Stimulated activated naive CD8-positive, alpha-beta T cell treated with anti-CD3 and anti-CD28 coated beads, Interleukin-15, amount 100 ng/mL, for 72 hours (primary cell): ENCODE measurements around the gene AIF1L.
"Not testable (repeated sequence)": the region's sequence is repeated elsewhere in the genome, so short reads cannot be mapped to it uniquely, and the experiment has no call there.

Experiments
- ATAC-seq: fragments of 150-1000 bp; cut with Tn5 transposase; 2 replicates; pipeline ENCODE4 v1.10.0; 2021; ENCODE audit warnings: mild to moderate bottlenecking, moderate library complexity
- DNase-seq, 2 donors: peaks; one replicate each; pipeline ENCODE4 v3.0.0; 2021 to 2022
- H3K27ac Mint-ChIP-seq, 2 donors: one replicate each; pipeline ENCODE4 v1.8.0; 2022; ENCODE audit warnings: mild to moderate bottlenecking in 2 of 2, mixed read lengths in 2 of 2, moderate library complexity in 2 of 2
- H3K27me3 Mint-ChIP-seq: one replicate; pipeline ENCODE4 v1.8.0; 2022; ENCODE audit warnings: mixed read lengths
- H3K4me1 Mint-ChIP-seq: one replicate; pipeline ENCODE4 v1.8.0; 2022; ENCODE audit warnings: mild to moderate bottlenecking, mixed read lengths
- H3K4me3 Mint-ChIP-seq, 2 donors: one replicate each; pipeline ENCODE4 v1.8.0; 2022; ENCODE audit warnings: mild to moderate bottlenecking in 2 of 2, mixed read lengths in 2 of 2, moderate library complexity in 1 of 2
- H3K9me3 Mint-ChIP-seq, 2 donors: one replicate each; pipeline ENCODE4 v1.8.0; 2022; ENCODE audit warnings: mixed read lengths in 2 of 2

The AIF1L gene

GRCh38 chr9:131091352-131091992 is 4.9 kb upstream of the AIF1L start:
- Mint-ChIP-seq H3K27ac (no peak overlapping the region), H3K4me1 (peaks cover 6% of the 10 kb centered on the region), H3K9me3 (no peaks in the 10 kb centered on the region), H3K27me3 (peaks cover 29% of the 10 kb centered on the region), H3K4me3 (no peak overlapping the region)
- DNase-seq, result no peak
- ATAC-seq, result no peak

- Mint-ChIP-seq H3K9me3 (no peaks in the 10 kb centered on the region), H3K4me1 (peaks cover 8% of the 10 kb centered on the region), H3K27me3 (peaks cover 33% of the 10 kb centered on the region), H3K27ac (no peak overlapping the region), H3K4me3 (no peak overlapping the region)
- no peak for ATAC-seq
- DNase-seq, result no peak
Observed at GRCh38 chr9:131092030-131092429, 4.3 kb upstream of the AIF1L start.

DNA sequence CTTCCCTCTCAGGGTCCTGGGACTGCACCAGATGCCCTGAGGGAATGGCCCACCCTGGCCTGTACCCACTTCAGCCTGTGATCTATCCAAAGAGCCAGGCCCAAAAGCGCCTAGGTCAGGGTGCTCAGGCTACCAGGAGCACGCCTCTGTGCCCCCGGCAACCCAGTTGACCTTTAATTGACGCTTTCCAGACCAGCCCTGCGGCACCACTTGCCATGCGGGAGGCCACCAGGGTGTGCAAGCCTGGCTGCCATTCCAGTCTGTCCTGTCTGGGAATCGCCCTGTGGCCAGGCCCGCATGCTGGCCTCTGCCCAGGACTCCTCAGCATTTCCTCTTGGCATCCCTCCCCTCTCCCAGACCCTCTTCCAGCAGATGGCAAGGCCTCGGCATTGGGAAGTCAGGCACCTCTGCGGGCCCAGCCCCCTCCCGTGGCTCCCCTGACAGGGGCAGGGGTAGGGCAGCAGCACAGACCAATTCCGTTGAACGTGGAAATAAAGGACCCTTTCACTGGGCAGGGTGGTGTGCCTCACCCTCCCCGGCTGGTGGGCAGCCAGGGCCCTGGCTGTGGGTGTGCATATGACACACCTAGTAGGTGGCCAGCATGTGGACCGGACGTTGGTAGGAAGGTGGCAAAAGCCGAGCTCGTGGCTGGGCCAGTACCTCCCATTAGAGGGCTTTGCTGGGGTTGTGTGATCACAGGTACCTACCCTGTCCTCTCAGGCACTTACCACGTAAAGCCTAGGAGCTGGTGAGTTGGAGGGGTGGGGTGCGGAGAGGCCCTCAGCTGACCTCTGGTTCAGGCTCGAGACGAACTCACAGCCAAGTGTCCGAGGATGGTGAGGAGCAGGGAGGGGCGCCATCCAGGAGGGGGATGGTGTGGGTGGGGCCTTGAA is 3.5 kb upstream of the AIF1L start:
- H3K9me3 Mint-ChIP-seq, result no peaks in the 10 kb centered on the region
- no peak for ATAC-seq
- no peak for DNase-seq
- H3K4me3 Mint-ChIP-seq, result no peak overlapping the region
- H3K27me3 Mint-ChIP-seq, result peaks cover 41% of the 10 kb centered on the region
- H3K4me1 Mint-ChIP-seq, result peaks cover 14% of the 10 kb centered on the region
- H3K27ac Mint-ChIP-seq, result no peak overlapping the region

DNA sequence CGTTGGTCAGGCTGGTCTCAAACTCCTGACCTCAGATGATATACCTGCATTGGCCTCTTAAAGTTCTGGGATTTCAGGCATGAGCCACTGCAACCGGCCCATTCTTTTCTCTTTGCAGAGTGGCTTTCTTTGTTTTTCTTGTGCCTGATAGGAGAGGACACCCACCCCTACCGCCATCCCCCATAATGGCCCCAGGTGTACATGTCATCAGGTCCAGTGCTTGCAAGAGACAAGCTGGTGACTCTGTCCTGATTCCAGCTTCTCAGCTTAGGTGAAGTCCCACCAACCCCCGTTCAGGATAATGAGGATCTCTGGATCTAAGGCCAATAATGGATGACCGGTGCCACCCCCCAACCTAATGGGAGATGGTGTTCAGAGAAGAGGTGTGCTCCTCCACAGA is 2.3 kb upstream of the AIF1L start:
- no peak overlapping the region for H3K4me3 Mint-ChIP-seq
- no peak overlapping the region for H3K27ac Mint-ChIP-seq
- peaks cover 53% of the 10 kb centered on the region for H3K27me3 Mint-ChIP-seq
- ATAC-seq, result no peak
- no peaks in the 10 kb centered on the region for H3K9me3 Mint-ChIP-seq
- peaks cover 14% of the 10 kb centered on the region for H3K4me1 Mint-ChIP-seq
- DNase-seq, result no peak

- no peak for DNase-seq
- no peak overlapping the region for H3K27ac Mint-ChIP-seq
- no peak overlapping the region for H3K4me3 Mint-ChIP-seq
- no peaks in the 10 kb centered on the region for H3K9me3 Mint-ChIP-seq
- peaks cover 14% of the 10 kb centered on the region for H3K4me1 Mint-ChIP-seq
- no peak for ATAC-seq
- H3K27me3 Mint-ChIP-seq, result peaks cover 58% of the 10 kb centered on the region
Observed at GRCh38 chr9:131094622-131095021, 1.7 kb upstream of the AIF1L start.

DNA sequence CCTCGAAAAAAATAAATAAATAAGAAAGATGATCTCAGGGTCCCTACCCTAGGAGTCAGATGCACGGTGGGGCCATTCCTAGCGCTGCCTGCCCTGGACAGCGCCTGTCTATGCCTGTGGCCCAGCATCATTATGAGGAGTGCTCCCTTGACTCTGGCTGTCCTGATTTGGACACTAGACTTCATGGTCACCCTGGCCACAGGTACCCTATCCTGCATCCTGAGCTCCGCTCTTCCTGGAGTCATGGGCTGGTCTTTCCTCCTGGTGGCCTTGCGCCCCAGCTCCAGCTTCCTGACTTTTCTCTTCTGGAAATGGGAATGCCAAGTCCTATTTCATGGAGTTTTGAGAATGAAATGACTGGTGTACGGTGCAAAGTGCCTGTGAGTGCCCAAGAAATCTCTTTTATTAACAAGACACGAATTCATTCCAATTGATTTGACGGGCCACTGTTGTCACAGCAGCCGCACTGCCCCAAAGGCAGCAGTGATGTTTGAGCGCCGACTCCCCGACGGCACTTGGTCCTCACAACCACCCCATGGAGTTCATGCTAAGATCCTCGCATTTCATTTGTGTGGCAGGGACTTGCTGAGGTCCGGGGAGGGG is 564 bp upstream of the AIF1L start:
- no peak for ATAC-seq
- Mint-ChIP-seq H3K4me3 (peak overlapping the region; percentile 73 to 75), H3K4me1 (peaks cover 14% of the 10 kb centered on the region), H3K27me3 (peaks cover 58% of the 10 kb centered on the region), H3K9me3 (no peaks in the 10 kb centered on the region), H3K27ac (no peak overlapping the region)
- DNase-seq, result no peak

DNA sequence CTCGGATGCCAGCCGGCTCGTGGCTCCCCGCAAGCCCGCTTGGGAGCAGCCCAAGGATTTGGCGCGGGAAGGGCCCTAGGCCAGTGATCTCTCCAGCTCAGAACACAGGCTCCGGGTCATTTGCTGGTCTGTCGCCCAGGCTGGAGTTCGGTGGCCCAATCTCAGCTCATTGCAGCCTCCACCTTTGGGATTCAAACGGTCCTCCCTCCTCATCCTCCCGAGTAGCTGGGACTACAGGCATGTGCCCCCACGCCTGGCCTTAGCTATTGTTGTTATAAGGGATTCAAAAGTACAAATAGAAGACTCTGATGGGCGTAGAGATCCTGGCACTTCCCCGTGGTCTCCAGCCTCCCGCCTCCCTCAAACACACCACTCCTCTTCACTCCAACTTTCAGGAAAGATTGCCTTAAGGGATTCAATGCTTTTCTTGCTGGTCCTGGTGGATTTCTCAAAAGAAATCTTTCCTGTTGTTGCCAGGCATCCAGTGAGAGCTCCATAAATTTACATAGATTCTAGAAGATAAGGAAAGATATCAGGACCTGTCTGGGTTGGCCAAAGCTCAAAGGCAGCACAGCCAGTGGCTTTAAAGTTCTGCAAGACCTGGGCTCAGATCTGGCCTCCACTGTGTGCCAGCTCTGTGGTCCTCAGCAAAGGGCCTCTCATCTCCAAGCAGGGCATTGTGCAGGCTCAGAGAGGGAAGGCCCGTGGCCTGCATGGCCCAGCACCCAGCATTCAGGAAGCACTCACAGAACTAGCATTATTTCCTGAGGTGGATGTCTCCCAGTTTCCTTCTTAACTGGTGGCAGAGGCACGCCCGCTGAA is 1.0 kb downstream of the AIF1L start:
- DNase-seq (no peak), ATAC-seq (no peak)
- Mint-ChIP-seq H3K4me3 (peak overlapping the region; percentile 64 to 68), H3K9me3 (no peaks in the 10 kb centered on the region), H3K4me1 (peaks cover 14% of the 10 kb centered on the region), H3K27ac (no peak overlapping the region), H3K27me3 (peaks cover 58% of the 10 kb centered on the region)

GRCh38 chr9:131097948-131098278 is 1.6 kb downstream of the AIF1L start:
- no peak overlapping the region for H3K27ac Mint-ChIP-seq
- H3K4me3 Mint-ChIP-seq, result peak overlapping the region in 1 of 2 donors; percentile 24
- no peaks in the 10 kb centered on the region for H3K9me3 Mint-ChIP-seq
- H3K27me3 Mint-ChIP-seq, result peaks cover 58% of the 10 kb centered on the region
- no peak for DNase-seq
- ATAC-seq, result no peak
- peaks cover 14% of the 10 kb centered on the region for H3K4me1 Mint-ChIP-seq

DNA sequence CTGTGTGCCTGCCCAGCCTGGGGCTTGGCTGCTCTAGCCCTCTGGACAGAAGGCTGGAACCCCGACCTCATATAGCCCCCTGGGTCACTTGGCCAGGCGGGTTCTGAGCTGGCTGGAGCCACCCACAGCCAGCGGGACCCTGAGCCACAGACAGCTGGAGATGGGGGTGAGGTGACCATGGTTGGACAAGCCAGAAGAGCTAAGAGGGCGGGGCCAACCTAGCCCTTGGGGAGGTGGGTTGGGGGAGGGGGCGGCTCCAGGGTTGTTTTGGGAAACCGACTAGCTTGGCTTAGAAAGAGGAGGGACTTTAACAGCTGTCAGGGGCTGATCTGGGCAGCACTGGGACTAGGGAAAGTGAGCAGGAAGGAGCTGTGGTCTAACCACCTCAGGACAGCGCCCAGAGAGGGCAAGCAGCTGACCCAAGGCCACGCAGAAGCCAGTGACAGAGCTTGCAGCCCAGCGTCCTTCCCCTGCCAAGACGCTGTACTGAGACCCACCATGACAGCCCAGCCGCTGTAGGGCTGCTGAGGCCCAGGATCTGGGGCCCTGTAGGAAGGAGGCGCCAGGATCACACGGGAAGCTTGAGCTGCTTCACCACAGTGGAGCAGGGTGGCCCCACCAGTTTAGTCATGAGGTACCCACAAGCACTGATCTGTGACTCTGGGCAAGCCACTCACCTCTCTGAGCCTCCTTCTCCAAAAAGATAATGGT is 2.2 kb downstream of the AIF1L start:
- Mint-ChIP-seq H3K27ac (no peak overlapping the region), H3K4me3 (peak overlapping the region in 1 of 2 donors; percentile 24)

GRCh38 chr9:131099102-131099606 is 2.8 kb downstream of the AIF1L start:
- Mint-ChIP-seq H3K27ac (no peak overlapping the region), H3K9me3 (no peaks in the 10 kb centered on the region), H3K4me3 (no peak overlapping the region), H3K27me3 (peaks cover 50% of the 10 kb centered on the region), H3K4me1 (peaks cover 14% of the 10 kb centered on the region)
- no peak for DNase-seq
- ATAC-seq, result no peak

More for the DNA sequence above, 2.2 kb downstream of the AIF1L start:
- Mint-ChIP-seq H3K9me3 (no peaks in the 10 kb centered on the region), H3K27me3 (peaks cover 56% of the 10 kb centered on the region), H3K4me1 (peaks cover 14% of the 10 kb centered on the region)
- DNase-seq, result no peak
- ATAC-seq, result no peak

GRCh38 chr9:131099845-131100244 is 3.5 kb downstream of the AIF1L start:
- H3K9me3 Mint-ChIP-seq, ATAC-seq, H3K27ac Mint-ChIP-seq, H3K4me3 Mint-ChIP-seq, DNase-seq: not testable (repeated sequence)
- Mint-ChIP-seq H3K27me3 (peaks cover 43% of the 10 kb centered on the region), H3K4me1 (peaks cover 14% of the 10 kb centered on the region)

GRCh38 chr9:131100445-131100844 is 4.1 kb downstream of the AIF1L start:
- DNase-seq, result no peak
- no peaks in the 10 kb centered on the region for H3K9me3 Mint-ChIP-seq
- peaks cover 37% of the 10 kb centered on the region for H3K27me3 Mint-ChIP-seq
- no peak overlapping the region for H3K4me3 Mint-ChIP-seq
- H3K27ac Mint-ChIP-seq, result no peak overlapping the region
- ATAC-seq, result no peak
- peaks cover 14% of the 10 kb centered on the region for H3K4me1 Mint-ChIP-seq

DNA sequence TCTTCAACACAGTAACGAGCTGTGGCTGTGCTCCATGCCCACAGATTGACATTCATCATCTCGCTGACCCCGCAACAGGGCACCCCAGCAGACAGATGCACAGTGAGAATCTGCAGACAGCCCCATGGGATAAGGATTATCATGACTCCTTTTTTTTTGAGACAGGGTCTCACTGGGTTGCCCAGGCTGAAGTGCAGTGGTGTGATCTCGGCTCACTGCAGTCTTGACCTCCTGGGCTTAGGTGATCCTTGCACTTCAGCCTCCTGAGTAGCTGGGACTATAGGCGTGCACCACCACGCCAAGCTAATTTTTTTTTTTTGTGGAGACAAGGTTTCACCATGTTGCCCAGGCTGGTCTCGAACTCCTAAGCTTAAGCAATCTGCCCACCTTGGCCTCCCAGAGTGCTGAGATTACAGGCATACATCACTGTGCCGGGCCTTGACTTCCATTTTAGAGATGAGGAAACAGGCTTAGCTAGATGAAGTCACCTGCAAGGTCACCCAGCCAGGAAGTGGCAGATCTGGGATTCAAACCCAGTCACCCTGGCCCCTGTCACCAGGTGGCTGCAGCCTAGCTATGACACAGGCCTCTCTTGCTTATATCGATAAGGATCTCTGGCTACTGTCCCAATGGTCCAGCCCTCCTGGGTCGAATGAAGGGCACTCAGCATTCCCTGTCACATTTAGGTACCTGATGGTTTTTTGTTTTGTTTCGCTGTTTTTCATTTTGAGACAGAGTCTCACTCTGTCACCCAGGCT is 5.1 kb downstream of the AIF1L start:
- Mint-ChIP-seq H3K4me3 (no peak overlapping the region), H3K4me1 (peaks cover 8% of the 10 kb centered on the region), H3K9me3 (no peaks in the 10 kb centered on the region), H3K27me3 (peaks cover 28% of the 10 kb centered on the region), H3K27ac (no peak overlapping the region)
- ATAC-seq, result no peak
- no peak for DNase-seq

- Mint-ChIP-seq H3K27ac (no peak overlapping the region), H3K9me3 (no peaks in the 10 kb centered on the region), H3K4me1 (no peaks in the 10 kb centered on the region), H3K27me3 (peaks cover 15% of the 10 kb centered on the region), H3K4me3 (no peak overlapping the region)
- DNase-seq, result no peak
- ATAC-seq, result no peak
Observed at GRCh38 chr9:131103024-131103423, 6.7 kb downstream of the AIF1L start.
